Calu3 (cell line): ENCODE results near the gene ACOT12. TPM values are rescaled to one million over a fixed set of nuclear protein-coding genes. Genes with fewer than 3 reads are reported as not detected.

Experiments used
- BruUV-seq: library from RNA; stranded (reverse); fragments of 400-500 nt; replicated peaks from 2 replicates; lab custom pipeline; 2021; lab: Mats Ljungman, UMichigan
- CTCF ChIA-PET: fragments of 300-600 bp; sonication (Branson Sonifier 250); formaldehyde crosslinking; loops from one replicate; lab custom pipeline; 2022; ENCODE audit warnings: antibody characterized with exemption; lab: Charles Lee
- DNase-seq: peaks from one replicate; pipeline ENCODE4 v3.0.0; 2022
- H3K27ac Mint-ChIP-seq: one replicate; pipeline ENCODE4 v1.8.0; 2022; ENCODE audit warnings: mixed read lengths; ENCODE audit not compliant: unreplicated experiment
- H3K27me3 Mint-ChIP-seq: one replicate; pipeline ENCODE4 v1.8.0; 2022; ENCODE audit warnings: mixed read lengths; ENCODE audit not compliant: unreplicated experiment
- H3K36me3 Mint-ChIP-seq: one replicate; pipeline ENCODE4 v1.8.0; 2022; ENCODE audit warnings: mild to moderate bottlenecking, moderate library complexity, mixed read lengths; ENCODE audit not compliant: insufficient read depth, unreplicated experiment
- H3K4me1 Mint-ChIP-seq: one replicate; pipeline ENCODE4 v1.8.0; 2022; ENCODE audit warnings: mild to moderate bottlenecking, low read depth, mixed read lengths; ENCODE audit not compliant: unreplicated experiment
- H3K4me3 Mint-ChIP-seq: one replicate; pipeline ENCODE4 v1.8.0; 2022; ENCODE audit warnings: mild to moderate bottlenecking, low read depth, moderate library complexity, mixed read lengths; ENCODE audit not compliant: unreplicated experiment
- H3K9me3 Mint-ChIP-seq: one replicate; pipeline ENCODE4 v1.8.0; 2022; ENCODE audit warnings: low read depth, mixed read lengths; ENCODE audit not compliant: unreplicated experiment
- CTCF ChIP-seq: fragments of 200-600 bp; IDR thresholded peaks from one replicate; pipeline ENCODE4 v1.8.0; 2022; ENCODE audit warnings: antibody characterized with exemption; ENCODE audit not compliant: unreplicated experiment
- intact Hi-C: fragments of 100-400 bp; cut with micrococcal nuclease; formaldehyde crosslinking; loops from one replicate; pipeline ENCODE4 v1.10.0; 2022; ENCODE audit not compliant: unreplicated experiment
- total RNA-seq: library from RNA; stranded (reverse); gene quantifications from 2 replicates; pipeline ENCODE4 v1.2.3, GENCODE V29; 2022

Gene ACOT12
- total RNA-seq, 1 experiment from 2014 or later = 0.87 TPM

DNA sequence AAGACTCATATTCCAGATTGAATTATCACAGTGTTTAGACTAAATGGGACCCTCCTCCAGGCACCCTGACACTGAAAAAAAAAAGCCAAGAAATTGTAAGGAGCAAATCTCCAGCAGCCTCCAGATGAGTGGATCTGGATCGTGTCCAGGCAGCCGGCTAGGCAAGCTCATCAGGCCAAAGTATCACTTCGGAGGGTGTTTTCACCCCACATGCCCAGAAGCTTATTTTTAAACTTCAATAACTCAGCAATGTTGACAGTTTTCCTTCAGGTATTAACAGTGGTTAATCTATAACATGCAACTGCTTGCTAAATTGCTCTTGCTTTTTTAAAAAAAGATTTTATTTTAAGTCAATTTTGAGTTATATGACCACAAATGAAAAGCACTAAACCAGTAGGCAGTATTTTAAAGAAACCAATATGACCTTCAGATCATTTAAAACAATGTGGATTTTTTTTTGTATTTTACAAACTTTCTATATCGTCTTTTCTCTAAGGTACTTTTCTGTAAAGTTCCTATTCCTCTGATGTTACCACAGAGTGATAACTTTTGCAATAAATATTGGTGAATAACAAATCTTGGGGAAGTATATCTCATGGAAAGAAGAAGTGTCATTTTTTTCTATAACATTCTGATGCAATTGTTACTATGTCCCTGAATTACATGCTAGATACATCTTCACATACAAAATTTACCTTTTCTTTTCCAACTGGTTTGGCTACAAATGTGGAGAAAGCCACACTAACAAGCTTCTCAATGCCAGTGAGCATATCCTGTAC, 30.7 kb downstream of the ACOT12 start:
- DNase-seq = no peak

DNA sequence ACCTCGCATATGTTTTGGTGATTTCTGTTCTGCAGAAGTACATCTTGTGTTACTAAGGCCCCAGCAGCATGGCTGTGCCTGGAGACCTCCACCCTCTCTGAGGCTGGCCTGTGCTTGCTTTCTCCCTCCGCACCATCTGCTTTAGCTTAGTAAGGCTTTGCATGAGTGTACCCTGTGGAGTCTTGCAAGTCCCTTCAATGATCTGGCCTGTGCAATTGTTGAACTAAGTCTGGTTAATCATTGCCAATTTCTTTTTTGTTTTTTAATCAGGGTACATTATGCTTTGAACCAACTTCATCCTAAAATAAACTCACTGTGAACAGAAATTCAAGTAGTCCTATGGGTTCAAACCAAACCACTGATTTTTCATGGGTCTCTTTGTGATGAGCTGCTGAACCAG, 32.3 kb downstream of the ACOT12 start:
- CTCF ChIA-PET = interaction anchor here (0.7 kb wide), 1 partner anchor 28 kb away, joined by 4 read pairs; no protein-coding TSS in a partner anchor
- BruUV-seq = no TSS peak
- no peaks in the 10 kb centered on the region for H3K27me3 Mint-ChIP-seq

More for the DNA sequence above, 30.7 kb downstream of the ACOT12 start:
- no peak for TF ChIP-seq CTCF
- BruUV-seq = no TSS peak
- no peaks in the 10 kb centered on the region for H3K27me3 Mint-ChIP-seq
- peaks cover 9% of the 10 kb centered on the region for H3K4me1 Mint-ChIP-seq
- intact Hi-C loops = no loop called here
- CTCF ChIA-PET = interaction anchor here (1.5 kb wide), 1 partner anchor 22 kb away, joined by 4 read pairs; no protein-coding TSS in a partner anchor
- peaks cover 3% of the 10 kb centered on the region for H3K36me3 Mint-ChIP-seq
- no peaks in the 10 kb centered on the region for H3K9me3 Mint-ChIP-seq
- H3K4me3 Mint-ChIP-seq = no peak overlapping the region
- H3K27ac Mint-ChIP-seq = no peak overlapping the region

DNA sequence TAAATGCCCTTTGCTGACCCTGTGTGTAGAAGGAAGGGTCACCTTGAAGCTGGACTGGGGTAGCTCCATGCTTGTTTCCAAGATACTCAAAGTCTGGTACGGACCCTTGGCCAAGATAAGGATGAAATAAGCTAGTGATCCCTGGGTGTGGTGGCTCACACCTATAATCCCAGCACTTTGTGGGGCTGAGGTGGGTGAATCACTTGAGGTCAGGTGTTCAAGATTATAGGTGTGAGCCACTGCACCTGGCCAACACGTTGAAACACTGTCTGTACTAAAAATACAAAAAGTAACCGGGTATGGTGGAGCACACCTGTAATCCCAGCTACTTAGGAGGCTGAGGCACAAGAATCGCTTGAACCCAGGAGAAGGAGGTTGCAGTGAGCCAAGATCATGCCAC, 33.3 kb downstream of the ACOT12 start:
- no TSS peak for BruUV-seq
- no peak for DNase-seq
- no peak for TF ChIP-seq CTCF
- intact Hi-C loops = no loop called here
- Mint-ChIP-seq H3K4me3 (no peak overlapping the region), H3K27ac (no peak overlapping the region), H3K27me3 (no peaks in the 10 kb centered on the region), H3K36me3 (peaks cover 3% of the 10 kb centered on the region), H3K9me3 (no peaks in the 10 kb centered on the region), H3K4me1 (peaks cover 9% of the 10 kb centered on the region)
- CTCF ChIA-PET = no interaction called here

More for the DNA sequence above, 32.3 kb downstream of the ACOT12 start:
- peaks cover 3% of the 10 kb centered on the region for H3K36me3 Mint-ChIP-seq
- H3K4me3 Mint-ChIP-seq = no peak overlapping the region
- H3K9me3 Mint-ChIP-seq = no peaks in the 10 kb centered on the region
- no peak for TF ChIP-seq CTCF
- H3K4me1 Mint-ChIP-seq = peaks cover 9% of the 10 kb centered on the region
- no peak for DNase-seq
- intact Hi-C loops = no loop called here
- no peak overlapping the region for H3K27ac Mint-ChIP-seq

DNA sequence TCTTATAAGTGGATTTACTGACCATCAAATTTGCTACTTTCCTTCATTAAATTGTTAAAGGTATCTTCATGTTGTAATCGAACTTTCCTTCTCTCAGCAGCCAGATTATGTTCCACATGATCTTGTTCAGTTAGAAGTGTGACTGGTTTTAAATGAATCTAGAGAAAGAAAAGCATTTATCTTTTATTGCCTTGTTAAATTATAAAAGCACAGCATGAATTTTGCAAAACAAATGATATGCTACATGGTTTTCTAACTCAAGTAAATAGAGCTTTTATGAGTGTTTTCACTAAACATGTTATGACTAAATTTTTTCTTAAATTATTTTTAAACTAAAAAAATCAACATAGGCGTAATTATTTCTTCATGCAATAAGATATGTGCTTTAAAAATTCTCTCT, 34.1 kb downstream of the ACOT12 start:
- intact Hi-C loops = no loop called here
- Mint-ChIP-seq H3K27me3 (no peaks in the 10 kb centered on the region), H3K36me3 (peaks cover 3% of the 10 kb centered on the region), H3K4me1 (peaks cover 9% of the 10 kb centered on the region), H3K27ac (no peak overlapping the region), H3K9me3 (no peaks in the 10 kb centered on the region), H3K4me3 (no peak overlapping the region)
- no peak for DNase-seq
- CTCF ChIA-PET = no interaction called here
- TF ChIP-seq CTCF = no peak
- no TSS peak for BruUV-seq
